ENCODE data around the gene TJP1.
"Not testable (repeated sequence)": the region's sequence is repeated elsewhere in the genome, so short reads cannot be mapped to it uniquely, and the experiment has no call there.

TJP1 gene

GRCh38 chr15:29750754-29751153 is 71.5 kb downstream of the TJP1 start:
- no peak for DNase-seq

GRCh38 chr15:29749365-29750086 is 72.7 kb downstream of the TJP1 start:
- DNase-seq: no peak

GRCh38 chr15:29747837-29748417 is 74.3 kb downstream of the TJP1 start:
- DNase-seq: no peak

- DNase-seq: no peak
Observed at GRCh38 chr15:29743475-29743874, 78.8 kb downstream of the TJP1 start.

GRCh38 chr15:29740692-29741311 is 81.5 kb downstream of the TJP1 start:
- peak; percentile 41 for DNase-seq

- no peak for DNase-seq
Observed at GRCh38 chr15:29736744-29737020, 85.6 kb downstream of the TJP1 start.

- DNase-seq: no peak
Observed at GRCh38 chr15:29736012-29736743, 86.1 kb downstream of the TJP1 start.

- DNase-seq: no peak
Observed at GRCh38 chr15:29734917-29735572, 87.2 kb downstream of the TJP1 start.

- no peak for DNase-seq
Observed at GRCh38 chr15:29731865-29732264, 90.4 kb downstream of the TJP1 start.

- DNase-seq: not testable (repeated sequence)
Observed at GRCh38 chr15:29730471-29730870, 91.8 kb downstream of the TJP1 start.

GRCh38 chr15:29728418-29728817 is 93.8 kb downstream of the TJP1 start:
- no peak for DNase-seq

- no peak for DNase-seq
Observed at GRCh38 chr15:29727871-29728270, 94.4 kb downstream of the TJP1 start.

GRCh38 chr15:29726553-29726952 is 95.7 kb downstream of the TJP1 start:
- DNase-seq: no peak

- DNase-seq: no peak
Observed at GRCh38 chr15:29724026-29724425, 98.2 kb downstream of the TJP1 start.

- DNase-seq: no peak
Observed at GRCh38 chr15:29713784-29714183, 108.5 kb downstream of the TJP1 start.

GRCh38 chr15:29712149-29712885 is 110.0 kb downstream of the TJP1 start:
- no peak for DNase-seq

- DNase-seq: no peak
Observed at GRCh38 chr15:29711531-29711930, 110.7 kb downstream of the TJP1 start.

GRCh38 chr15:29708519-29708918 is 113.7 kb downstream of the TJP1 start:
- DNase-seq: no peak

GRCh38 chr15:29704950-29705597 is 117.2 kb downstream of the TJP1 start:
- DNase-seq: no peak

GRCh38 chr15:29701151-29701550 is 121.1 kb downstream of the TJP1 start:
- DNase-seq: no peak

GRCh38 chr15:29700296-29700695 is 122.0 kb downstream of the TJP1 start:
- DNase-seq: no peak

- no peak for DNase-seq
Observed at GRCh38 chr15:29699791-29700190, 122.5 kb downstream of the TJP1 start.
